ENCODE measurements around the gene DAGLB.
"Not testable (repeated sequence)": the region's sequence is repeated elsewhere in the genome, so short reads cannot be mapped to it uniquely, and the experiment has no call there.

DAGLB gene

GRCh38 chr7:6397759-6398495 is 49.8 kb downstream of the DAGLB start:
- not testable (repeated sequence) for DNase-seq (ENCODE audit: low read depth in 2 of 2)

GRCh38 chr7:6395898-6396595 is 51.7 kb downstream of the DAGLB start:
- no peak for DNase-seq (ENCODE audit: low read depth in 2 of 2)

- no peak for DNase-seq (ENCODE audit: low read depth in 2 of 2)
Measured at GRCh38 chr7:6394114-6394513, 53.6 kb downstream of the DAGLB start.

- DNase-seq (ENCODE audit: low read depth in 2 of 2): no peak
Measured at GRCh38 chr7:6393667-6394056, 54.1 kb downstream of the DAGLB start.

- DNase-seq (ENCODE audit: low read depth in 2 of 2): no peak
Measured at GRCh38 chr7:6392712-6393666, 54.8 kb downstream of the DAGLB start.

GRCh38 chr7:6389728-6390127 is 58.0 kb downstream of the DAGLB start:
- no peak for DNase-seq (ENCODE audit: low read depth in 2 of 2)

GRCh38 chr7:6387734-6388294 is 59.9 kb downstream of the DAGLB start:
- no peak for DNase-seq (ENCODE audit: low read depth in 2 of 2)

- DNase-seq (ENCODE audit: low read depth in 2 of 2): no peak
Measured at GRCh38 chr7:6386779-6387178, 61.0 kb downstream of the DAGLB start.

GRCh38 chr7:6385909-6386560 is 61.7 kb downstream of the DAGLB start:
- DNase-seq (ENCODE audit: low read depth in 2 of 2): no peak

GRCh38 chr7:6385110-6385781 is 62.5 kb downstream of the DAGLB start:
- no peak for DNase-seq (ENCODE audit: low read depth in 2 of 2)

GRCh38 chr7:6384327-6384726 is 63.4 kb downstream of the DAGLB start:
- no peak for DNase-seq (ENCODE audit: low read depth in 2 of 2)

- no peak for DNase-seq (ENCODE audit: low read depth in 2 of 2)
Measured at GRCh38 chr7:6382817-6383216, 64.9 kb downstream of the DAGLB start.

GRCh38 chr7:6381846-6382245 is 65.9 kb downstream of the DAGLB start:
- DNase-seq (ENCODE audit: low read depth in 2 of 2): not testable (repeated sequence)

GRCh38 chr7:6380310-6381095 is 67.3 kb downstream of the DAGLB start:
- no peak for DNase-seq (ENCODE audit: low read depth in 2 of 2)

- DNase-seq (ENCODE audit: low read depth in 2 of 2): no peak
Measured at GRCh38 chr7:6379886-6380285, 67.9 kb downstream of the DAGLB start.

GRCh38 chr7:6378556-6378955 is 69.2 kb downstream of the DAGLB start:
- not testable (repeated sequence) for DNase-seq (ENCODE audit: low read depth in 2 of 2)

- DNase-seq (ENCODE audit: low read depth in 2 of 2): no peak
Measured at GRCh38 chr7:6376820-6377219, 70.9 kb downstream of the DAGLB start.

GRCh38 chr7:6375348-6376101 is 72.2 kb downstream of the DAGLB start:
- DNase-seq (ENCODE audit: low read depth in 2 of 2): no peak

GRCh38 chr7:6367701-6368211 is 80.0 kb downstream of the DAGLB start:
- no peak for DNase-seq (ENCODE audit: low read depth in 2 of 2)

Measured in stimulated activated CD8-positive, alpha-beta memory T cell treated with anti-CD3 and anti-CD28 coated beads, Interleukin-7, amount 100 ng/mL, for 1 hour (primary cell).